Chondrocyte (in vitro differentiated cells): ENCODE results near the gene MLF1. TPM values are rescaled to one million over a fixed set of nuclear protein-coding genes. Genes with fewer than 3 reads are reported as not detected.
A peak's percentile ranks its signal among the peaks of the same experiment; 100 is the strongest.

Experiments
- DNase-seq: peaks from one replicate; pipeline ENCODE4 v3.0.0; 2021; ENCODE audit warnings: mixed read lengths, low spot score
- H3K27ac Mint-ChIP-seq: one replicate; pipeline ENCODE4 v1.8.0; 2021; ENCODE audit warnings: mild to moderate bottlenecking, moderate library complexity, mixed read lengths; ENCODE audit not compliant: unreplicated experiment
- H3K27me3 Mint-ChIP-seq: 2 replicates; pipeline ENCODE4 v1.8.0; 2021; ENCODE audit warnings: low read depth, mixed read lengths
- H3K36me3 Mint-ChIP-seq: 2 replicates; pipeline ENCODE4 v1.8.0; 2021; ENCODE audit warnings: low read depth, mixed read lengths
- H3K4me1 Mint-ChIP-seq: 2 replicates; pipeline ENCODE4 v1.8.0; 2021; ENCODE audit warnings: low read depth, mild to moderate bottlenecking, mixed read lengths
- H3K4me3 Mint-ChIP-seq: one replicate; pipeline ENCODE4 v1.8.0; 2021; ENCODE audit warnings: mild to moderate bottlenecking, moderate library complexity, mixed read lengths; ENCODE audit not compliant: unreplicated experiment
- H3K9me3 Mint-ChIP-seq: 2 replicates; pipeline ENCODE4 v1.8.0; 2021; ENCODE audit warnings: low read depth, mixed read lengths
- CTCF ChIP-seq: fragments of 200-600 bp; sonication (generic); IDR thresholded peaks from 2 replicates; pipeline ENCODE4 v1.5.0; 2021; ENCODE audit warnings: antibody characterized with exemption, mild to moderate bottlenecking, moderate library complexity
- total RNA-seq: library from RNA; stranded (reverse); gene quantifications from 3 replicates; pipeline ENCODE4 v1.2.1, GENCODE V29; 2021

The MLF1 gene
- total RNA-seq, 1 donor from 2014 or later: 13.7 TPM

DNA sequence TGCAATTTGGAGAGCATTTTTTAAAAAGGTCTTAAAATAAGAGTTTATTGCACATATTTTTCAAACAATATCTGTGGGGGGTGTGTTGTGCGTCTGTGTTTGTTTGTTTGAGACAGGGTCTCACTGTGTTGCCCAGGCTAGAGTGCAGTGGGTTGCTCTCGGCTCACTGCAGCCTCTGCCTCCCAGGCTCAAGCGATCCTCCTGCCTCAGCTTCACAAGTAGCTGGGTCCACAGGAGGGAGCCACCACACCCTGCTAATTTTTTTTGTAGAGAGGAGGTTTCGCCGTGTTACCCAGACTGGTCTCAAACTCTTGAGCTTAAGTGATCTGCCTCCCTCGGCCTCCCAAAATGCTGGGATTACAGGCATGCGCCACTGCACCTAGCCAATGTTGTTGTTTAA lies 2.7 kb downstream of the MLF1 start:
- DNase-seq: no peak
- H3K4me3 Mint-ChIP-seq: no peak overlapping the region
- H3K4me1 Mint-ChIP-seq: peaks cover 11% of the 10 kb centered on the region
- no peaks in the 10 kb centered on the region for H3K27me3 Mint-ChIP-seq
- TF ChIP-seq CTCF: peak; percentile 29
- H3K27ac Mint-ChIP-seq: no peak overlapping the region
- H3K36me3 Mint-ChIP-seq: no peaks in the 10 kb centered on the region
- no peaks in the 10 kb centered on the region for H3K9me3 Mint-ChIP-seq

DNA sequence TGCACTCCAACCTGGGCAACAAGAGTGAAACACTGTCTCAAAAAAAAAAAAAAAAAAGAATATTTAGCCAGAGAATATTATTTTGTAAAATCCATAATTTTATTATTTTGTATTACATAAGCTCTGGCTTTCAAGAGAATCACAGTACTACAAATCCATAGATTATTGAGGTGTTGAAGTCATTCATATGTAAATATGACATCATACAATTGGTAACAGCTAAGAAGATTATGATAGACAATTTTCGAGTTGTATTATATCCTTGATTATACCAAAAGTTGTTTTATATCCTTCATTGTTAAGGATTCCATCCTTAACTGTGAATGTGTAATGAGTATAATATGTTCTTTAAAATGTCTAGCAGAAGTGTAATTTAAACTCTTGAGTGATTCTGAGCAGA lies 3.7 kb downstream of the MLF1 start:
- H3K9me3 Mint-ChIP-seq: no peaks in the 10 kb centered on the region
- no peak for DNase-seq
- TF ChIP-seq CTCF: no peak
- H3K27ac Mint-ChIP-seq: no peak overlapping the region
- H3K4me3 Mint-ChIP-seq: no peak overlapping the region
- no peaks in the 10 kb centered on the region for H3K36me3 Mint-ChIP-seq
- no peaks in the 10 kb centered on the region for H3K27me3 Mint-ChIP-seq
- H3K4me1 Mint-ChIP-seq: peaks cover 11% of the 10 kb centered on the region

- Mint-ChIP-seq H3K27me3 (no peaks in the 10 kb centered on the region), H3K4me3 (no peak overlapping the region), H3K4me1 (peaks cover 4% of the 10 kb centered on the region), H3K27ac (no peak overlapping the region), H3K9me3 (no peaks in the 10 kb centered on the region), H3K36me3 (peaks cover 2% of the 10 kb centered on the region)
- DNase-seq: no peak
- no peak for TF ChIP-seq CTCF
Measured at GRCh38 chr3:158590223-158590622, 19.2 kb downstream of the MLF1 start.

GRCh38 chr3:158600787-158601186 lies 29.8 kb downstream of the MLF1 start:
- no peaks in the 10 kb centered on the region for H3K9me3 Mint-ChIP-seq
- no peak overlapping the region for H3K4me3 Mint-ChIP-seq
- H3K4me1 Mint-ChIP-seq: peaks cover 5% of the 10 kb centered on the region
- TF ChIP-seq CTCF: no peak
- no peak overlapping the region for H3K27ac Mint-ChIP-seq
- H3K36me3 Mint-ChIP-seq: peaks cover 1% of the 10 kb centered on the region
- DNase-seq: no peak
- no peaks in the 10 kb centered on the region for H3K27me3 Mint-ChIP-seq

DNA sequence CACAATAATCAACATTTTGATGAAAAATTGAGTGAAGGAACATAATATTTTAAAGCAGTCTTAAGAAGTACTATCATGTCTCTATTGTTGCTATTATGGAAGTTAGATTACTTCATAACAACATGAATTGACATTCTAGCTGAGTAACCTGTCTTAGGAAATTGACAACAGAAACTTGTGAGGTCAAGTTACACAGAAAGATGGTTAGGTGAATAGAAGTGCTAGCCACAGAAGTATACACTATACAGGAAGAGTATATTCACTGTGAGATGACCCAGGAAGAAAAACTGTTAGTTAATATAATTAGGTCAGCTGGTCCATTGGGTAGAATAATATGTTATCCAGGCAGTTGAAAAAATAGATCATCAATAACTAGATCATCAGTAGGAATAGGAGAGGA lies 31.2 kb downstream of the MLF1 start:
- H3K9me3 Mint-ChIP-seq: no peaks in the 10 kb centered on the region
- TF ChIP-seq CTCF: no peak
- H3K27ac Mint-ChIP-seq: no peak overlapping the region
- H3K36me3 Mint-ChIP-seq: peaks cover 1% of the 10 kb centered on the region
- H3K27me3 Mint-ChIP-seq: no peaks in the 10 kb centered on the region
- peaks cover 5% of the 10 kb centered on the region for H3K4me1 Mint-ChIP-seq
- H3K4me3 Mint-ChIP-seq: no peak overlapping the region
- DNase-seq: no peak
